Left lung (tissue), 10 donors: ENCODE results near the gene KIF26B. TPM values are rescaled to one million over a fixed set of nuclear protein-coding genes. Genes with fewer than 3 reads are reported as not detected.

ENCODE experiments used
- ATAC-seq: fragments of 200-7000 bp; cut with Tn5 transposase; one replicate; pipeline ENCODE4 v1.9.1; 2020; ENCODE audit warnings: moderate library complexity
- DNase-seq, 4 donors: peaks; one replicate each; pipeline ENCODE4 v3.0.0-alpha.2; 2013 to 2020
- H3K27ac ChIP-seq, 2 donors: fragments of 200-600 bp; sonication (generic) in 1 of 2; one replicate each; pipeline versions ENCODE4 v1.5.0 to v1.8.0; 2020 to 2021
- H3K27me3 ChIP-seq, 2 donors: fragments of 200-600 bp; sonication (generic) in 1 of 2; one replicate each; pipeline versions ENCODE4 v1.5.0 to v1.8.0; 2020 to 2021
- H3K36me3 ChIP-seq, 2 donors: fragments of 200-600 bp; sonication (generic) in 1 of 2; one replicate each; pipeline versions ENCODE4 v1.5.0 to v1.8.0; 2020 to 2021
- H3K4me1 ChIP-seq, 2 donors: fragments of 200-600 bp; one replicate each; pipeline ENCODE4 v1.8.0; 2021
- H3K4me3 ChIP-seq, 2 donors: fragments of 200-600 bp; sonication (generic) in 1 of 2; one replicate each; pipeline versions ENCODE4 v1.5.0 to v1.8.0; 2020 to 2021; ENCODE audit warnings: mild to moderate bottlenecking in 1 of 2
- H3K9me3 ChIP-seq, 2 donors: fragments of 200-600 bp; sonication (generic) in 1 of 2; one replicate each; pipeline versions ENCODE4 v1.5.0 to v1.8.0; 2020 to 2021
- intact Hi-C, 2 donors: fragments of 100-400 bp; cut with DNase I; formaldehyde crosslinking; loops; one replicate each; pipeline versions ENCODE4 v1.11.2 to v1.14.2; 2022
- polyA plus RNA-seq, 6 donors: library from polyadenylated mRNA; unstranded; fragments of 120-200 nt; gene quantifications; one replicate each; pipeline ENCODE4 v1.2.1, GENCODE V29; 2013; ENCODE audit not compliant: insufficient read length in 6 of 6
- total RNA-seq, 2 donors: library from RNA; stranded (reverse); fragmentation: NEBNext Ultra II Directional; extraction: Animal tissue kit (Norgen Biotek cat#: 25700); gene quantifications; one replicate each; pipeline ENCODE4 v1.2.1, GENCODE V29; 2021
- TF ChIP-seq, protein P1 (sequence below), 2 donors: fragments of 200-600 bp; sonication (generic) in 1 of 2; IDR thresholded peaks; one replicate each; pipeline versions ENCODE4 v1.5.0 to v1.8.0; 2021; ENCODE audit warnings: antibody characterized with exemption in 2 of 2
- donor health status: DM: no; HTN: yes; CAD: no.
- donor health status: DM: no; HTN: no; CAD: no.

KIF26B gene
- total and polyA plus RNA-seq, 8 donors: 3.9 to 28.3 (median 6.5) TPM

DNA sequence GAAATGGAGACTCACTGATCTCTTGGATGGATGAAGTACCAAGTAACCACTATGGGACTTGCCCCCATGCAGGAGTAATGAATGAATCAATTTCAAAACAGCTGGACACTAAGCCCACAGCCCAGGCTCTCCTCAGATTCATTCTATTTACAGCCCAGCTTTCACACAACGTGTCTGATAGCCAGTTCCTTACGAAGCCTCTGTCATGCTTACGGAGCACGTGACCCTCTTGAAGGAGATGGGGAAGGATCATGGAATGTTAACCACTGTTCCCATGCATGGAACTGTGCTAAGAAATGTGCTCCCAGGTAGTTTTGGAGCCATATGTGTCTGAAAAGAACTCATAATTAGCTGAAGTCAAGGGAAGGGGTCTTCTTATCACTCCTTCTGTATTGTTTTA lies 124.1 kb downstream of the KIF26B start:
- H3K4me1 ChIP-seq: no peaks in the 10 kb centered on the region
- H3K4me3 ChIP-seq: no peak overlapping the region
- intact Hi-C loops: no loop called here
- no peak overlapping the region for H3K27ac ChIP-seq
- no peaks in the 10 kb centered on the region for H3K9me3 ChIP-seq
- no peaks in the 10 kb centered on the region for H3K27me3 ChIP-seq
- TF ChIP-seq, protein P1, sequence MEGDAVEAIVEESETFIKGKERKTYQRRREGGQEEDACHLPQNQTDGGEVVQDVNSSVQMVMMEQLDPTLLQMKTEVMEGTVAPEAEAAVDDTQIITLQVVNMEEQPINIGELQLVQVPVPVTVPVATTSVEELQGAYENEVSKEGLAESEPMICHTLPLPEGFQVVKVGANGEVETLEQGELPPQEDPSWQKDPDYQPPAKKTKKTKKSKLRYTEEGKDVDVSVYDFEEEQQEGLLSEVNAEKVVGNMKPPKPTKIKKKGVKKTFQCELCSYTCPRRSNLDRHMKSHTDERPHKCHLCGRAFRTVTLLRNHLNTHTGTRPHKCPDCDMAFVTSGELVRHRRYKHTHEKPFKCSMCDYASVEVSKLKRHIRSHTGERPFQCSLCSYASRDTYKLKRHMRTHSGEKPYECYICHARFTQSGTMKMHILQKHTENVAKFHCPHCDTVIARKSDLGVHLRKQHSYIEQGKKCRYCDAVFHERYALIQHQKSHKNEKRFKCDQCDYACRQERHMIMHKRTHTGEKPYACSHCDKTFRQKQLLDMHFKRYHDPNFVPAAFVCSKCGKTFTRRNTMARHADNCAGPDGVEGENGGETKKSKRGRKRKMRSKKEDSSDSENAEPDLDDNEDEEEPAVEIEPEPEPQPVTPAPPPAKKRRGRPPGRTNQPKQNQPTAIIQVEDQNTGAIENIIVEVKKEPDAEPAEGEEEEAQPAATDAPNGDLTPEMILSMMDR (IDR thresholded peaks at IDR 0.05): no peak
- no peak for ATAC-seq
- DNase-seq: no peak
- H3K36me3 ChIP-seq: no peaks in the 10 kb centered on the region

DNA sequence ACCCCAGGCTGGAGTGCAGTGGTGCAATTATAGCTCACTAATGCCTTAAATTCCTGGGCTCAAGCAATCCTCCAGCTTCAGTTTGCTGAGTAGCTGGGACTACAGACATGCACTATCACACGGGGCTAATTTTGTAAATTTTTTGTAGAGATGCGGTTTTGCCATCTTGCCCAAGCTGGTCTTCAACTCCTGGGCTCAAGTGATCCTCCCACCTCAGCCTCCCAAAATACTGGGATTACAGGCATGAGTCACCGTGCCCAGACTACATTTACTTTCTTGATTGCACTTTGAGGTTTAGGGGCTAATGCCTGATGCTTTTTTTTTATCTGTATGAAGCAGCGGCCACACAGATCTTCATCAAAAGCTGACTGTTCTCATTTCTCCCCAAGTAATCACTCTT lies 124.6 kb downstream of the KIF26B start:
- ATAC-seq (no peak), DNase-seq (no peak)
- H3K27me3 ChIP-seq: no peaks in the 10 kb centered on the region
- H3K4me3 ChIP-seq: no peak overlapping the region
- H3K36me3 ChIP-seq: no peaks in the 10 kb centered on the region
- no peaks in the 10 kb centered on the region for H3K9me3 ChIP-seq
- no peaks in the 10 kb centered on the region for H3K4me1 ChIP-seq
- H3K27ac ChIP-seq: no peak overlapping the region
- TF ChIP-seq, protein P1 (IDR thresholded peaks at IDR 0.05): no peak
- intact Hi-C loops: no loop called here

DNA sequence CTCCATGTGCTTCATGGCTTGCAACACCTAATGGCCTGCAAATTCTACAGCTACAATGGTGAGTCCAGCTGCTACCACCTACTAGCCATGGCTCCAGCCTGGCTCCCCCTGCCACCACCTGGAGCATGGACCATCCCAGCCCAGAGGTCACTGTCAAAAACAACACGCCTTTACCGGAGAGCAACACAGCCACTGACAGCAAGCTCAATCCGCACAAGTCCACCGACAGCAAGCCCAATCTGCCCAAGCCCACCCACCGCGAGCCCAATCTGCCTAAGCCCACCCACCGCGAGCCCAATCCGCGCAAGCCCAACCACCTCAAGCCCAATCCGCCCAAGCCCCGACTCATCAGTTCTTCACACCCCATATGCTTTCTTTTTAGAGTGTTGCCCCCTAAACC lies 128.2 kb downstream of the KIF26B start:
- ATAC-seq: no peak

DNA sequence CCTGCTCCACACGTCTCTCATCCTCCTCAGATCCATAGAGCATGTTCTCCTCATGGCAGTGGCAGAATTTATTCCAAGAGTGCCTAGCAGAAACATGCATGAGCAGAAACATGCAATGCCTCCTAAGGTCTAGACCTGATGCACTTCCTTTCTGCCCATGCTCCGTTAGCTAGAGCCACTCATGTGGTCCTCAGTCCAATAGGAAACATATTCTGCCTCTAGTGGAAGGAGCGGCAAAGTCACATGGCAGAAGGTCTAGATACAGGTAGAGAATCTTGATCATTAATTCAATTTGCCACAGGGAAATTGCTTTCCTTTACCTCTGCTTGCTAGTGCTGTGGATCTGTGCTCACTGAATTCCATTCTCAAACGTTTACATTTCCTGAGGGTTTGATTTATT lies 130.4 kb downstream of the KIF26B start:
- no peak overlapping the region for H3K27ac ChIP-seq
- H3K4me1 ChIP-seq: no peaks in the 10 kb centered on the region
- H3K27me3 ChIP-seq: no peaks in the 10 kb centered on the region
- no peak for DNase-seq
- intact Hi-C loops: no loop called here
- H3K36me3 ChIP-seq: no peaks in the 10 kb centered on the region
- H3K9me3 ChIP-seq: no peaks in the 10 kb centered on the region
- H3K4me3 ChIP-seq: no peak overlapping the region
- TF ChIP-seq, protein P1 (IDR thresholded peaks at IDR 0.05): no peak
- no peak for ATAC-seq

More for the DNA sequence above, 128.2 kb downstream of the KIF26B start:
- Histone ChIP-seq H3K27me3 (no peaks in the 10 kb centered on the region), H3K36me3 (no peaks in the 10 kb centered on the region), H3K9me3 (no peaks in the 10 kb centered on the region), H3K4me3 (no peak overlapping the region), H3K27ac (no peak overlapping the region), H3K4me1 (no peaks in the 10 kb centered on the region)
- DNase-seq: no peak
- TF ChIP-seq, protein P1 (IDR thresholded peaks at IDR 0.05): no peak
- intact Hi-C loops: no loop called here

DNA sequence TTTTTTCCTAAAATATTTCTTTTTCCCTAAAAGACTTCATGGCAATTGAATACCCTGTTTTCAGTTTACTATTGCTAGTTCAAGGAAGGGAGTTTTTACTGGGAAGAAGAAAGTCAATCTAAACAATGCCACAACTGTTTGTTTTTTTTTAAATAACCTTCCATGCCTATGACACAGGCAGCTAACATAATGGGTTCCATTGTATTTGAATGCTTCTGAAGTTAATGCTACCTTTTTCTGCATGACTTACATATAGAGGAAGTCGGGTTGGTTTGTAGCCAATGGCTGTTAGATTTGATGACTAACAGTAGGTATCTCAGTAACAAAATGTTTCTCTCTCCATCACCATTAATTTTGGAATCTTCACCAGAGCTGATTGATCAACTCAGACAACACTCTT lies 134.0 kb downstream of the KIF26B start:
- ATAC-seq: no peak
- intact Hi-C loops: no loop called here
- TF ChIP-seq, protein P1 (IDR thresholded peaks at IDR 0.05): no peak
- H3K9me3 ChIP-seq: no peaks in the 10 kb centered on the region
- DNase-seq: no peak
- no peaks in the 10 kb centered on the region for H3K27me3 ChIP-seq
- H3K27ac ChIP-seq: no peak overlapping the region
- no peak overlapping the region for H3K4me3 ChIP-seq
- no peaks in the 10 kb centered on the region for H3K36me3 ChIP-seq
- H3K4me1 ChIP-seq: no peaks in the 10 kb centered on the region
